ENCODE measurements around the gene CYGB.

Gene CYGB

GRCh38 chr17:76543826-76544545 is 6.5 kb upstream of the CYGB start:
- no peak for DNase-seq (ENCODE audit: extremely low read depth, low read depth)
- no peak for TF ChIP-seq CTCF (IDR thresholded peaks at IDR 0.05; ENCODE audit: low read depth, low read length)

GRCh38 chr17:76543482-76543825 is 5.9 kb upstream of the CYGB start:
- DNase-seq (ENCODE audit: extremely low read depth, low read depth) = no peak
- TF ChIP-seq CTCF (IDR thresholded peaks at IDR 0.05; ENCODE audit: low read depth, low read length) = no peak

- TF ChIP-seq CTCF (IDR thresholded peaks at IDR 0.05; ENCODE audit: low read depth, low read length) = no peak
- no peak for DNase-seq (ENCODE audit: extremely low read depth, low read depth)
Observed at GRCh38 chr17:76542984-76543383, 5.5 kb upstream of the CYGB start.

GRCh38 chr17:76542566-76542971 is 5.1 kb upstream of the CYGB start:
- DNase-seq (ENCODE audit: extremely low read depth, low read depth) = no peak
- TF ChIP-seq CTCF (IDR thresholded peaks at IDR 0.05; ENCODE audit: low read depth, low read length) = no peak

GRCh38 chr17:76541739-76542454 is 4.4 kb upstream of the CYGB start:
- no peak for TF ChIP-seq CTCF (IDR thresholded peaks at IDR 0.05; ENCODE audit: low read depth, low read length)
- no peak for DNase-seq (ENCODE audit: extremely low read depth, low read depth)

GRCh38 chr17:76540381-76541300 is 3.1 kb upstream of the CYGB start:
- peak; percentile 4 for TF ChIP-seq CTCF (IDR thresholded peaks at IDR 0.05; ENCODE audit: low read depth, low read length)
- DNase-seq (ENCODE audit: extremely low read depth, low read depth) = peak; percentile 76

All from AG09319 (cell line).